Astrocyte (in vitro differentiated cells and primary cell): ENCODE measurements around the gene POLR2I. TPM values are rescaled to one million over a fixed set of nuclear protein-coding genes. Genes with fewer than 3 reads are reported as not detected.
"Not testable (repeated sequence)": the region's sequence is repeated elsewhere in the genome, so short reads cannot be mapped to it uniquely, and the experiment has no call there.

Experiments
- DNase-seq: peaks from one replicate; pipeline ENCODE4 v3.0.0-alpha.2; 2010; ENCODE audit warnings: low read depth
- FAIRE-seq: peaks from 2 replicates; lab custom pipeline; 2011; peaks lifted over from hg19 to GRCh38; lab: Jason Lieb, UNC
- H2AFZ ChIP-seq: 2 replicates; pipeline ENCODE4 v1.6.0; 2012; ENCODE audit warnings: low read depth, low read length, inconsistent platforms
- H3K27ac ChIP-seq: 2 replicates; pipeline ENCODE4 v1.5.1; 2011; ENCODE audit warnings: low read depth, low read length, inconsistent platforms
- H3K27me3 ChIP-seq: 2 replicates; pipeline ENCODE4 v1.6.0; 2011; ENCODE audit warnings: low read length, inconsistent platforms; ENCODE audit not compliant: insufficient read depth
- H3K36me3 ChIP-seq: 2 replicates; pipeline ENCODE4 v1.5.1; 2011; ENCODE audit warnings: low read length, inconsistent platforms; ENCODE audit not compliant: insufficient read depth
- H3K4me1 ChIP-seq: 2 replicates; pipeline ENCODE4 v1.5.1; 2011; ENCODE audit warnings: low read length, inconsistent platforms; ENCODE audit not compliant: insufficient read depth
- H3K4me2 ChIP-seq: 2 replicates; pipeline ENCODE4 v1.6.0; 2012; ENCODE audit warnings: low read length, inconsistent platforms
- H3K4me3 ChIP-seq: 2 replicates; pipeline ENCODE4 v1.5.1; 2011; ENCODE audit warnings: low read depth, mild to moderate bottlenecking, low read length, inconsistent platforms; ENCODE audit not compliant: insufficient read depth
- H3K79me2 ChIP-seq: 2 replicates; pipeline ENCODE4 v1.6.0; 2012; ENCODE audit warnings: mild to moderate bottlenecking, low read length, inconsistent platforms; ENCODE audit not compliant: insufficient read depth
- H3K9ac ChIP-seq: 2 replicates; pipeline ENCODE4 v1.6.0; 2012; ENCODE audit warnings: mild to moderate bottlenecking, low read length, inconsistent platforms
- H3K9me3 ChIP-seq: 2 replicates; pipeline ENCODE4 v1.5.1; 2012; ENCODE audit warnings: low read depth, mild to moderate bottlenecking, low read length, inconsistent platforms; ENCODE audit not compliant: insufficient read depth
- H4K20me1 ChIP-seq: 2 replicates; pipeline ENCODE4 v1.6.0; 2012; ENCODE audit warnings: low read length, inconsistent platforms; ENCODE audit not compliant: insufficient read depth
- H3K27ac Mint-ChIP-seq: one replicate; pipeline ENCODE4 v1.8.0; 2021; ENCODE audit warnings: mild to moderate bottlenecking, mixed read lengths; ENCODE audit not compliant: unreplicated experiment
- H3K27me3 Mint-ChIP-seq: one replicate; pipeline ENCODE4 v1.8.0; 2021; ENCODE audit warnings: low read depth, mixed read lengths; ENCODE audit not compliant: unreplicated experiment
- H3K36me3 Mint-ChIP-seq: one replicate; pipeline ENCODE4 v1.8.0; 2021; ENCODE audit warnings: low read depth, mixed read lengths; ENCODE audit not compliant: unreplicated experiment
- H3K4me1 Mint-ChIP-seq: one replicate; pipeline ENCODE4 v1.8.0; 2021; ENCODE audit warnings: low read depth, mixed read lengths; ENCODE audit not compliant: unreplicated experiment
- H3K4me3 Mint-ChIP-seq: one replicate; pipeline ENCODE4 v1.8.0; 2021; ENCODE audit warnings: mild to moderate bottlenecking, moderate library complexity, mixed read lengths; ENCODE audit not compliant: unreplicated experiment
- H3K9me3 Mint-ChIP-seq: one replicate; pipeline ENCODE4 v1.8.0; 2021; ENCODE audit warnings: mild to moderate bottlenecking, mixed read lengths; ENCODE audit not compliant: unreplicated experiment
- CTCF ChIP-seq: IDR thresholded peaks from 2 replicates; pipeline ENCODE4 v1.5.1; 2011; ENCODE audit warnings: low read depth, mild to moderate bottlenecking, inconsistent platforms, low read length, moderate library complexity; ENCODE audit not compliant: insufficient read depth
- EZH2 ChIP-seq: IDR thresholded peaks from 2 replicates; pipeline ENCODE4 v1.6.1; 2012; ENCODE audit warnings: mild to moderate bottlenecking, low read length, inconsistent platforms; ENCODE audit not compliant: insufficient read depth
- total RNA-seq: library from RNA; stranded (reverse); gene quantifications from 2 replicates; pipeline ENCODE4 v1.2.1, GENCODE V29; 2021

The POLR2I gene
- total RNA-seq, 1 donor from 2014 or later = 65.1 TPM

GRCh38 chr19:36139120-36139472 is 24.4 kb upstream of the POLR2I start:
- H3K27me3 Mint-ChIP-seq = no peaks in the 10 kb centered on the region
- H3K27ac Mint-ChIP-seq = peak overlapping the region; percentile 98
- no peaks in the 10 kb centered on the region for H3K9me3 ChIP-seq
- H3K36me3 ChIP-seq = peaks cover 8% of the 10 kb centered on the region
- peak overlapping the region; percentile 78 for H2AFZ ChIP-seq
- peak overlapping the region; percentile 98 for H3K9ac ChIP-seq
- peaks cover 22% of the 10 kb centered on the region for H4K20me1 ChIP-seq
- H3K27me3 ChIP-seq = no peaks in the 10 kb centered on the region
- H3K4me1 ChIP-seq = peaks cover 15% of the 10 kb centered on the region
- peak overlapping the region; percentile 98 for H3K4me3 Mint-ChIP-seq
- DNase-seq (no peak), FAIRE-seq (no peak)
- H3K9me3 Mint-ChIP-seq = peaks cover 3% of the 10 kb centered on the region
- H3K4me1 Mint-ChIP-seq = peaks cover 6% of the 10 kb centered on the region
- peak overlapping the region; percentile 90 for H3K4me3 ChIP-seq
- H3K27ac ChIP-seq = peak overlapping the region; percentile 97
- H3K79me2 ChIP-seq = peaks cover 32% of the 10 kb centered on the region
- peak overlapping the region; percentile 95 for H3K4me2 ChIP-seq
- TF ChIP-seq EZH2 (no peak), CTCF (no peak)
- H3K36me3 Mint-ChIP-seq = peaks cover 13% of the 10 kb centered on the region

- TF ChIP-seq CTCF (no peak), EZH2 (no peak)
- no peak overlapping the region for H3K4me3 ChIP-seq
- H3K4me3 Mint-ChIP-seq = peak overlapping the region; percentile 8
- peaks cover 9% of the 10 kb centered on the region for H3K36me3 Mint-ChIP-seq
- DNase-seq = peak; percentile 53
- peaks cover 11% of the 10 kb centered on the region for H4K20me1 ChIP-seq
- H3K27ac Mint-ChIP-seq = no peak overlapping the region
- H3K27ac ChIP-seq = no peak overlapping the region
- H3K9me3 ChIP-seq = no peaks in the 10 kb centered on the region
- H3K4me1 ChIP-seq = peaks cover 18% of the 10 kb centered on the region
- no peak overlapping the region for H3K9ac ChIP-seq
- no peaks in the 10 kb centered on the region for H3K27me3 ChIP-seq
- peaks cover 6% of the 10 kb centered on the region for H3K4me1 Mint-ChIP-seq
- peaks cover 20% of the 10 kb centered on the region for H3K79me2 ChIP-seq
- FAIRE-seq = no peak
- no peak overlapping the region for H2AFZ ChIP-seq
- H3K27me3 Mint-ChIP-seq = peaks cover 2% of the 10 kb centered on the region
- no peaks in the 10 kb centered on the region for H3K36me3 ChIP-seq
- peaks cover 3% of the 10 kb centered on the region for H3K9me3 Mint-ChIP-seq
- peak overlapping the region; percentile 26 for H3K4me2 ChIP-seq
These were observed 22.4 kb upstream of the POLR2I start for GRCh38 chr19:36136964-36137686.

- not testable (repeated sequence) for H3K9me3 ChIP-seq, H2AFZ ChIP-seq, FAIRE-seq, H3K4me2 ChIP-seq, H3K27ac ChIP-seq, H3K79me2 ChIP-seq, H3K27me3 ChIP-seq, H3K27ac Mint-ChIP-seq, H3K4me1 Mint-ChIP-seq, H3K4me3 Mint-ChIP-seq, H3K36me3 ChIP-seq, H3K27me3 Mint-ChIP-seq, H3K4me3 ChIP-seq, DNase-seq, H3K9me3 Mint-ChIP-seq, H3K36me3 Mint-ChIP-seq, H4K20me1 ChIP-seq, H3K9ac ChIP-seq
- H3K4me1 ChIP-seq = peaks cover 11% of the 10 kb centered on the region
These were observed 20.2 kb upstream of the POLR2I start for GRCh38 chr19:36134867-36135266.

GRCh38 chr19:36131221-36131620 is 16.5 kb upstream of the POLR2I start:
- H3K9me3 ChIP-seq, FAIRE-seq, H3K4me2 ChIP-seq, H3K4me1 Mint-ChIP-seq, H3K4me3 Mint-ChIP-seq, H4K20me1 ChIP-seq, H3K27ac ChIP-seq, DNase-seq, H2AFZ ChIP-seq, H3K36me3 Mint-ChIP-seq, H3K27me3 Mint-ChIP-seq, H3K36me3 ChIP-seq, H3K27me3 ChIP-seq, H3K79me2 ChIP-seq, H3K9ac ChIP-seq, H3K4me1 ChIP-seq, H3K27ac Mint-ChIP-seq, H3K9me3 Mint-ChIP-seq, H3K4me3 ChIP-seq: not testable (repeated sequence)
